ENCODE measurements around the gene TOM1L2.

GRCh38 chr17:17993366-17993765, 21.2 kb upstream of the TOM1L2 start:
- no peak for TF ChIP-seq CTCF (IDR thresholded peaks at IDR 0.05)
- no peak for TF ChIP-seq POLR2A (IDR thresholded peaks at IDR 0.05)

All from heart left ventricle (tissue), 13 donors.